PC-3 (cell line): ENCODE measurements around the gene NDUFA3. TPM values are rescaled to one million over a fixed set of nuclear protein-coding genes. Genes with fewer than 3 reads are reported as not detected.

Experiments
- ATAC-seq: fragments of 200-7000 bp; cut with Tn5 transposase; 2 replicates; pipeline ENCODE4 v1.9.1; 2020; ENCODE audit warnings: mild to moderate bottlenecking, moderate library complexity
- BruUV-seq: library from RNA; stranded (reverse); fragments of 400-500 nt; replicated peaks from 2 replicates; lab custom pipeline; 2021; lab: Mats Ljungman, UMichigan
- CTCF ChIA-PET: fragments of 300-600 bp; sonication (Branson Sonifier 250); formaldehyde crosslinking; loops from one replicate; lab custom pipeline; 2022; ENCODE audit warnings: antibody characterized with exemption; lab: Charles Lee
- POLR2A ChIA-PET: fragments of 300-600 bp; sonication (Branson Sonifier 250); formaldehyde crosslinking; loops from one replicate; lab custom pipeline; 2022; ENCODE audit warnings: antibody characterized with exemption; ENCODE audit not compliant: unreplicated experiment; lab: Charles Lee
- DNase-seq: peaks from one replicate; pipeline ENCODE4 v3.0.0-alpha.2; 2015
- H2AFZ ChIP-seq: fragments of 300-600 bp; sonication (generic); 2 replicates; pipeline ENCODE4 v1.6.0; 2016; ENCODE audit warnings: antibody characterized with exemption, low read length
- H3F3A ChIP-seq: fragments of 300-600 bp; sonication (generic); one replicate; pipeline ENCODE4 v1.6.0; 2017; ENCODE audit warnings: antibody characterized with exemption, low read length, control low read depth, mild to moderate bottlenecking; ENCODE audit not compliant: unreplicated experiment
- H3K27ac ChIP-seq: fragments of 300-600 bp; sonication (generic); 2 replicates; pipeline ENCODE4 v1.5.1; 2016; ENCODE audit warnings: mild to moderate bottlenecking, low read length
- H3K27me3 ChIP-seq: fragments of 300-600 bp; sonication (generic); 2 replicates; pipeline ENCODE4 v1.6.1; 2016; ENCODE audit warnings: low read length, mixed read lengths
- H3K36me3 ChIP-seq: fragments of 300-600 bp; sonication (generic); 2 replicates; pipeline ENCODE4 v1.6.1; 2016; ENCODE audit warnings: low read depth, mixed run types, low read length, mixed read lengths
- H3K4me1 ChIP-seq: fragments of 300-600 bp; sonication (generic); 2 replicates; pipeline ENCODE4 v1.5.1; 2016; ENCODE audit warnings: low read length; ENCODE audit not compliant: insufficient read depth
- H3K4me2 ChIP-seq: fragments of 300-600 bp; sonication (generic); 2 replicates; pipeline ENCODE4 v1.6.0; 2016; ENCODE audit warnings: low read length
- H3K4me3 ChIP-seq: fragments of 300-600 bp; sonication (generic); 2 replicates; pipeline ENCODE4 v1.5.1; 2016; ENCODE audit warnings: mild to moderate bottlenecking, low read length, mixed read lengths
- H3K79me2 ChIP-seq: fragments of 300-600 bp; sonication (generic); 2 replicates; pipeline ENCODE4 v1.6.1; 2017; ENCODE audit warnings: low read length, mixed read lengths
- H3K9ac ChIP-seq: fragments of 300-600 bp; sonication (generic); 2 replicates; pipeline ENCODE4 v1.6.0; 2016; ENCODE audit warnings: mild to moderate bottlenecking, low read length
- H3K9me2 ChIP-seq: fragments of 300-600 bp; sonication (generic); replicated peaks from 2 replicates; pipeline ENCODE4 v1.6.1; 2016; ENCODE audit warnings: mixed run types, low read length, mixed read lengths
- H3K9me3 ChIP-seq: fragments of 300-600 bp; sonication (generic); 2 replicates; pipeline ENCODE4 v1.6.1; 2016; ENCODE audit warnings: low read length, mixed read lengths
- H4K20me1 ChIP-seq: fragments of 300-600 bp; sonication (generic); 2 replicates; pipeline ENCODE4 v1.6.1; 2016; ENCODE audit warnings: low read length, mixed read lengths
- CTCF ChIP-seq: fragments of 300-600 bp; sonication (generic); conservative IDR thresholded peaks from 2 replicates; pipeline ENCODE4 v1.5.1; 2017; ENCODE audit warnings: antibody characterized with exemption, low read depth, mild to moderate bottlenecking, low read length
- EZH2 ChIP-seq: fragments of 300-600 bp; sonication (generic); IDR thresholded peaks from one replicate; pipeline ENCODE4 v1.6.1; 2017; ENCODE audit warnings: antibody characterized with exemption, mild to moderate bottlenecking, low read length; ENCODE audit not compliant: unreplicated experiment
- EZH2phosphoT487 ChIP-seq: fragments of 300-600 bp; sonication (generic); IDR thresholded peaks from 2 replicates; pipeline ENCODE4 v1.6.1; 2018; ENCODE audit warnings: mild to moderate bottlenecking, antibody characterized with exemption, low read length, borderline replicate concordance
- intact Hi-C: fragments of 100-400 bp; cut with micrococcal nuclease; formaldehyde crosslinking; loops from 2 replicates; pipeline ENCODE4 v1.9.0; 2023
- total RNA-seq: library from RNA; depleted of rRNA; stranded (reverse); fragments of >200 nt; gene quantifications from 2 replicates; pipeline ENCODE4 v1.2.3, GENCODE V29; 2014

The NDUFA3 gene
- total RNA-seq, 1 experiment from 2014 or later, result 138 TPM

GRCh38 chr19:54154603-54155345 lies 52.1 kb downstream of the NDUFA3 start:
- H3K9me3 ChIP-seq, result no peaks in the 10 kb centered on the region
- DNase-seq, result no peak
- peaks cover 13% of the 10 kb centered on the region for H3K79me2 ChIP-seq
- ChIA-PET CTCF (no interaction called here), POLR2A (no interaction called here)
- H3F3A ChIP-seq, result no peaks in the 10 kb centered on the region
- no peaks in the 10 kb centered on the region for H4K20me1 ChIP-seq
- H3K27me3 ChIP-seq, result no peaks in the 10 kb centered on the region
- intact Hi-C loops, result no loop called here
- peaks cover 12% of the 10 kb centered on the region for H3K4me1 ChIP-seq
- H3K9ac ChIP-seq, result no peak overlapping the region
- TF ChIP-seq EZH2phosphoT487 (no peak), EZH2 (no peak)
- H3K27ac ChIP-seq, result no peak overlapping the region
- ATAC-seq, result no peak
- H2AFZ ChIP-seq, result no peak overlapping the region
- no peaks in the 10 kb centered on the region for H3K9me2 ChIP-seq
- H3K4me3 ChIP-seq, result no peak overlapping the region
- H3K36me3 ChIP-seq, result peaks cover 52% of the 10 kb centered on the region
- BruUV-seq, result no TSS peak
- H3K4me2 ChIP-seq, result no peak overlapping the region

DNA sequence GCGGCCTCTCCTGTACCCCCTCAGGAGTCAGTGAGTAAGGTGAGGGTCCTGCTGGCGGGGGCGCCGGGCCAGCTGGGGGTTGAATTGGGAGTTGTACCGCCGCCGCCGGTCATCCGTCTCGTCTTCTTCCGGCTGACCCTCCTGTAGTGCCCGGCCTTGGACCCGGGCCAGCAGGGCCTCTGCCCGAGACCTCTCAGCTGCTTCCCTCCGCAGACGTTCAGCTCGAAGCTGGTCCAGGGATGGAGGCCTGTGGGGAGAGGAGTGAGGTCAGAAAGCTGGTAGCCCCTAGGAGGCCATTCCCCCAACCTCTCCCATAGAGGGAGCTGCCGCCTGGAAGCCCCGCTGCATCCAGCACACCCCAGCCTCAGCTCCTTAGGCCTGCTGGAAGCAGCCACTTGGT lies 53.0 kb downstream of the NDUFA3 start:
- ChIA-PET CTCF (no interaction called here), POLR2A (no interaction called here)
- Histone ChIP-seq H2AFZ (no peak overlapping the region), H3K4me1 (peaks cover 14% of the 10 kb centered on the region), H3K4me3 (no peak overlapping the region), H3K27ac (no peak overlapping the region), H3K9me2 (no peaks in the 10 kb centered on the region), H3K36me3 (peaks cover 48% of the 10 kb centered on the region), H3K9me3 (no peaks in the 10 kb centered on the region), H3K4me2 (no peak overlapping the region), H4K20me1 (no peaks in the 10 kb centered on the region), H3K79me2 (peaks cover 15% of the 10 kb centered on the region), H3F3A (no peaks in the 10 kb centered on the region), H3K27me3 (no peaks in the 10 kb centered on the region), H3K9ac (no peak overlapping the region)
- intact Hi-C loops, result no loop called here
- no peak for TF ChIP-seq CTCF
- TF ChIP-seq EZH2phosphoT487, result no peak
- TF ChIP-seq EZH2, result no peak
- DNase-seq, result no peak
- no TSS peak for BruUV-seq
- no peak for ATAC-seq

DNA sequence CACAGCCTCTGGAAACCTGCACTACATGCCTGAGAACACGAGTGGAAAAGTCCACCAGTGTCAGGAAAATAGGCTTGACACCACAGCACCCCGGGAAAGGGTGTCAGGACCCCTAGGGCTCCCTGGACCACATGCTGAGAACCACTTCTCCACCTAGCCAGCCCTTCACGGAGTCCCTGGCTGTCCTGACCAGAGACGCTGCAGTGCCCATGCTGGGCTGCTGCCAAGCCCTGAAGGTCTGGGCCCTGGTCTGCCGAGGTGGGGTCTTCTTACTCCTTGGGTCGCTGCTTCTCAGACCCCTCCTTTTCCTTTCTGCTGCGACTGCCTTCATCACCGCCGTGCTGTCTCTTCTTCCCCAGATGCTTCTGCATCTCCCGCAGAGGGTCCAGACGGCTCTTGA lies 53.8 kb downstream of the NDUFA3 start:
- Histone ChIP-seq H3K9me2 (no peaks in the 10 kb centered on the region), H3K27me3 (no peaks in the 10 kb centered on the region), H3K79me2 (peaks cover 19% of the 10 kb centered on the region), H2AFZ (no peak overlapping the region), H4K20me1 (no peaks in the 10 kb centered on the region), H3K9ac (no peak overlapping the region), H3F3A (no peaks in the 10 kb centered on the region), H3K4me3 (no peak overlapping the region), H3K36me3 (peaks cover 48% of the 10 kb centered on the region), H3K4me1 (peaks cover 22% of the 10 kb centered on the region), H3K4me2 (no peak overlapping the region), H3K27ac (no peak overlapping the region), H3K9me3 (no peaks in the 10 kb centered on the region)
- TSS peak; percentile 1 for BruUV-seq
- ATAC-seq (no peak), DNase-seq (no peak)
- CTCF ChIA-PET, result no interaction called here
- intact Hi-C loops, result no loop called here
- TF ChIP-seq EZH2, result no peak
- no peak for TF ChIP-seq EZH2phosphoT487
- no peak for TF ChIP-seq CTCF
- POLR2A ChIA-PET, result no interaction called here
